AG09309 (cell line): ENCODE data around the gene C3orf49.

Experiments
- DNase-seq: peaks from one replicate; pipeline ENCODE4 v3.0.0-alpha.2; 2010; ENCODE audit warnings: low read depth
- H3K4me3 ChIP-seq: 2 replicates; pipeline ENCODE4 v1.5.1; 2011; ENCODE audit warnings: mild to moderate bottlenecking, low read depth, low read length, moderate library complexity; ENCODE audit not compliant: control insufficient read depth
- TF ChIP-seq, protein P1 (sequence below): IDR thresholded peaks from 2 replicates; pipeline ENCODE4 v1.5.1; 2011; ENCODE audit warnings: mild to moderate bottlenecking, low read depth, low read length, inconsistent platforms; ENCODE audit not compliant: insufficient read depth, control insufficient read depth; ENCODE audit errors: missing control alignments

C3orf49 gene

DNA sequence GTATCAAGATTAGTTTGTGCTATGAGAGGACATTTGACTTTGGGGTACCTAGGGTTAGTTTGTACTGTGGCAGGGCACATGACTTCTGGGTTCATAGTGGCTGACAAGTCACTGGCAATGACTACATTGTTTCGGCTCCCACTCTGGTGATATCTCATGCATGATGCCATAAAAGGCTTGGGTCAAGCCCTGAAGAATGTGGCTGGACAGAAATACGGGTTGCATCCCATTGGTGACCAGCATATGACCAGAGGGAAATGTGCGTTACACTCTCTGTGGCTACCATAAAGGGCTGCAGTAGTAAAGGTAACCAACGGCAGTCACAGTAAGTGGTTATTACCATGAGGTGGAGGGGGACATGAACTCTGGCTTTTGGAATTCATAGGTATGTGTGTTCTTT lies 26.1 kb downstream of the C3orf49 start:
- TF ChIP-seq, protein P1, sequence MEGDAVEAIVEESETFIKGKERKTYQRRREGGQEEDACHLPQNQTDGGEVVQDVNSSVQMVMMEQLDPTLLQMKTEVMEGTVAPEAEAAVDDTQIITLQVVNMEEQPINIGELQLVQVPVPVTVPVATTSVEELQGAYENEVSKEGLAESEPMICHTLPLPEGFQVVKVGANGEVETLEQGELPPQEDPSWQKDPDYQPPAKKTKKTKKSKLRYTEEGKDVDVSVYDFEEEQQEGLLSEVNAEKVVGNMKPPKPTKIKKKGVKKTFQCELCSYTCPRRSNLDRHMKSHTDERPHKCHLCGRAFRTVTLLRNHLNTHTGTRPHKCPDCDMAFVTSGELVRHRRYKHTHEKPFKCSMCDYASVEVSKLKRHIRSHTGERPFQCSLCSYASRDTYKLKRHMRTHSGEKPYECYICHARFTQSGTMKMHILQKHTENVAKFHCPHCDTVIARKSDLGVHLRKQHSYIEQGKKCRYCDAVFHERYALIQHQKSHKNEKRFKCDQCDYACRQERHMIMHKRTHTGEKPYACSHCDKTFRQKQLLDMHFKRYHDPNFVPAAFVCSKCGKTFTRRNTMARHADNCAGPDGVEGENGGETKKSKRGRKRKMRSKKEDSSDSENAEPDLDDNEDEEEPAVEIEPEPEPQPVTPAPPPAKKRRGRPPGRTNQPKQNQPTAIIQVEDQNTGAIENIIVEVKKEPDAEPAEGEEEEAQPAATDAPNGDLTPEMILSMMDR = no peak
- H3K4me3 ChIP-seq = no peak overlapping the region
- no peak for DNase-seq

DNA sequence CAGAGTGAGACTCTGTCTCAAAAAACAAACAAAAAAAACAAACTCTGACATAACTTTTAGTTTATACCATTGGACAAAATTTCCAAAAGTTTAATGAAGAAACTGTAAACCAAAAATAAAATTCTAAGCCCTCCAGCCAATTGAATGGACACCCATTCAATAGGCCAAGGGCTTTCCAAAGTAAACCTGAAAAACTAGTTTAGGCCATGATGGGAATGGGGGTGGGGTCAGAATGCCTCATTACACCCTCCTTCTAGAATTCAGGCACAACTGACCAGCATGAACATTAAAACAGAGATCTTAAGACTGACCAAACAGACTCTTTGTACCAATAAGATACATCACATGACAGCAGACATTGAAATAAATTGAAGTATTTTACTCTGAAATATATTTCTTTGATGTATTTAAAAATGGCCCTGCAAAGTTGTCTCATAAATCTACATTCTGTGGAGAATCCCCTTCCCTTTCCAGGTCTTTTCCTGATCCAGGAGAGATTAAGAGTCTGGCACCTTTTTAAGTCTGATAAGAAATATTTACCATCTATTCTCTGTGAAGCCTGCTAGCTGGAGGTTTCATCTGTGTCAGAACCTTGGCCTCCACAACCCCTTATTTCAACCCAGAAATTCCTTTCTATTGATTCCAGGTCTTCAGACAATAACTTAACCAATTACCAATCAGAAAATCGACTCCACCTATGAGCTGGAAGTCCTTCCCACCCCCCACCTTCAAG lies 28.8 kb downstream of the C3orf49 start:
- no peak for DNase-seq
- TF ChIP-seq, protein P1 = no peak
- H3K4me3 ChIP-seq = no peak overlapping the region

DNA sequence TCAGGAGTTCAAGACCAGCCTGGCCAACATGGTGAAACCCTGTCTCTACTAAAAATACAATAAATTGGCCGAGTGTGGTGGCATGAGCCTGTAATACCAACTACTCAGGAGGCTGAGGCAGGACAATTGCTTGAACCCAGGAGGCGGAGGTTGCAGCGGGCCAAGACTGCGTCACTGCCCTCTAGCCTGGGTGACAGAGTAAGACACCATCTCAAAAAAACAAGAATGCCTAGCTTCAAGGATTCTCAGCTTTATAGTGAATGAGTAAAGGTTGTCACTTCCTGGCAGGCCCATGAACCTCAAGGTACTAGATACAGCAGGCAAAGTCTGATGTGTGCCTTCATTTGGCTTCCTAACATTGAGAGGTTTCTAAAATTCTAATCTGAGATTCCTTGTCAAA lies 30.1 kb downstream of the C3orf49 start:
- no peak overlapping the region for H3K4me3 ChIP-seq
- TF ChIP-seq, protein P1 = no peak
- no peak for DNase-seq

DNA sequence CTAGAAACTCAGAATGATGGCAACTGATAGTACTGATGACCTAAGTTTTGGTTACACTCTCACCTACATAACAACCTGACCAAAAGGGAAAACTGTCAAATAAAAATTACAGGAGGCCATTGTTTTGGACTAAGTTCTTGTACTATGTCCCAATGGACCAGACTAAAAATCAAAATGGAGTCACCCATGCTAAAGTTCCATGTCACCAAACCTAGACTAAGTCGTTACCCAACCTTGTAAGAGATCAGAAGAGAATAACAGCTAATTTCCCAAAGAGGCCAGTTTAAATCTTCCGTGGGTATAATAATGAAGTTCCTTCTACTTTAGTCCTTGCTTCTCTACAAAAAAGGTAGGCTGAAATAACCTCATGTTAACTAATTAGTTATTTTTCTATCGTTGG lies 32.2 kb downstream of the C3orf49 start:
- H3K4me3 ChIP-seq = no peak overlapping the region
- DNase-seq = no peak
- TF ChIP-seq, protein P1 = no peak

DNA sequence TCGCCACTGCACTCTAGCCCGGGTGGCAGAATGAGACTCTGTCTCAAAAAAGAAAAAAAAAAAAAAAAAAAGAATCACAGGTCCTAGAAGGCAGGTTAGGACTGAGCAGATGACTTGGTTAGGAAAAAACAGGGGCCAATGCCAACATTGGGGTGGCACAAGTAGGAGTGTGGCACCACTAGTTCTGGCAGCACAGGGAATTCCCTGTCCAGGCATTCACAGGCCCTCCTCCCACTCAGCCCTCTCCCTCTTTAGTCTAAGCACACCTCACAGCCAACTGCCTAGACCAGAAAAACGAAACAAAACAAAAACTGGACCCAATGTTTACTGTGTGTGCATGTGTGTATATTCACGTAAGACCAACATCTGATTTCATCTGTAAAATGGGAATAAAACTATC lies 34.0 kb downstream of the C3orf49 start:
- no peak for DNase-seq
- no peak overlapping the region for H3K4me3 ChIP-seq
- TF ChIP-seq, protein P1 = no peak

DNA sequence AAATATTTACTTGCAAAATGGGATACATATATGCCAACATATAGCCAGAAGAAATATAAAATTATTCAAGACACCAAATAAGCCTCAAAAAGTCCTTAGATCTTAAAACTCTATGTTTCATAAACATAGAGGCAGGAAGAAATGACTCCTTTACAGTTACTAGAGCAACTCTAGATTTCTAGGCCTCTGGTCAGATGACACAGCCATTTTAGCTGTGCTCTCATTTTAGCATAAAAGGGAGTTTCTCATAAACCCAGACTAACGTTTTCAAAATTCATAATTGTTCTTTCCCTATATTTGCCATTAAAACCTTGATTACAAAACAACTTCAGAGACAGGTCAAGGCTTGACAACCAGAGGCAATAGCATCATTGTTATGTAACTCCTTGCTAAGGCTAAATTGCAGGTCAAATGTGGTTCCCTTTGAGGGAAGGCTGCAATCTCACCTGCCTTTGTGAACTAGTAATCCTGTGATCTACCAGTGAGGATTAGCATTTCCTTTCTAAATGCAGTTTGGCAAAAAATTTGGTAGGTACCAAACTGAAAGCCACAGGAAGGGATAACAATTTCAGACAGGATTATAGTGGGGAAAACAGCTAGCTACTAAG lies 36.3 kb downstream of the C3orf49 start:
- H3K4me3 ChIP-seq = no peak overlapping the region
- DNase-seq = no peak
- TF ChIP-seq, protein P1 = no peak
